ENCODE measurements around the gene CDYL. TPM values are rescaled to one million over a fixed set of nuclear protein-coding genes. Genes with fewer than 3 reads are reported as not detected.

CDYL gene
- total RNA-seq, 1 donor from 2014 or later = 104 TPM

GRCh38 chr6:4803343-4803744 lies 27.1 kb downstream of the CDYL start:
- Mint-ChIP-seq H3K36me3 (peaks cover 24% of the 10 kb centered on the region), H3K4me1 (peaks cover 38% of the 10 kb centered on the region), H3K27me3 (ENCODE audit: low read depth) (no peaks in the 10 kb centered on the region), H3K9me3 (peaks cover 25% of the 10 kb centered on the region), H3K4me3 (no peak overlapping the region), H3K27ac (peak overlapping the region; percentile 51)
- no peak for TF ChIP-seq CTCF (IDR thresholded peaks at IDR 0.05; ENCODE audit: unreplicated experiment)
- DNase-seq (ENCODE audit: low spot score in 2 of 2, unreplicated experiment in 2 of 2) = no peak

GRCh38 chr6:4804095-4804494 lies 27.9 kb downstream of the CDYL start:
- DNase-seq (ENCODE audit: low spot score in 2 of 2, unreplicated experiment in 2 of 2) = no peak
- Mint-ChIP-seq H3K27me3 (ENCODE audit: low read depth) (no peaks in the 10 kb centered on the region), H3K4me3 (no peak overlapping the region), H3K27ac (peak overlapping the region; percentile 38), H3K9me3 (peaks cover 25% of the 10 kb centered on the region), H3K4me1 (peaks cover 35% of the 10 kb centered on the region), H3K36me3 (peaks cover 25% of the 10 kb centered on the region)
- no peak for TF ChIP-seq CTCF (IDR thresholded peaks at IDR 0.05; ENCODE audit: unreplicated experiment)

- Mint-ChIP-seq H3K4me3 (no peak overlapping the region), H3K4me1 (peaks cover 35% of the 10 kb centered on the region)
Measured at GRCh38 chr6:4805553-4806336, 29.5 kb downstream of the CDYL start.

GRCh38 chr6:4806337-4806725 lies 30.1 kb downstream of the CDYL start:
- TF ChIP-seq CTCF (IDR thresholded peaks at IDR 0.05; ENCODE audit: unreplicated experiment) = no peak
- no peaks in the 10 kb centered on the region for H3K27me3 Mint-ChIP-seq (ENCODE audit: low read depth)
- H3K27ac Mint-ChIP-seq = peak overlapping the region; percentile 5
- H3K36me3 Mint-ChIP-seq = peaks cover 21% of the 10 kb centered on the region
- peaks cover 35% of the 10 kb centered on the region for H3K4me1 Mint-ChIP-seq
- no peak for DNase-seq (ENCODE audit: low spot score in 2 of 2, unreplicated experiment in 2 of 2)
- no peak overlapping the region for H3K4me3 Mint-ChIP-seq
- peaks cover 22% of the 10 kb centered on the region for H3K9me3 Mint-ChIP-seq

More at GRCh38 chr6:4805553-4806336, 29.5 kb downstream of the CDYL start:
- Mint-ChIP-seq H3K36me3 (peaks cover 27% of the 10 kb centered on the region), H3K9me3 (peaks cover 28% of the 10 kb centered on the region), H3K27ac (peak overlapping the region; percentile 55), H3K27me3 (ENCODE audit: low read depth) (no peaks in the 10 kb centered on the region)
- TF ChIP-seq CTCF (IDR thresholded peaks at IDR 0.05; ENCODE audit: unreplicated experiment) = no peak
- peak in 1 of 2 experiments; percentile 43 for DNase-seq (ENCODE audit: low spot score in 2 of 2, unreplicated experiment in 2 of 2)

GRCh38 chr6:4806791-4807190 lies 30.6 kb downstream of the CDYL start:
- peaks cover 35% of the 10 kb centered on the region for H3K4me1 Mint-ChIP-seq
- no peaks in the 10 kb centered on the region for H3K27me3 Mint-ChIP-seq (ENCODE audit: low read depth)
- peak overlapping the region; percentile 5 for H3K27ac Mint-ChIP-seq
- H3K4me3 Mint-ChIP-seq = no peak overlapping the region
- no peak for DNase-seq (ENCODE audit: low spot score in 2 of 2, unreplicated experiment in 2 of 2)
- no peak for TF ChIP-seq CTCF (IDR thresholded peaks at IDR 0.05; ENCODE audit: unreplicated experiment)
- peaks cover 19% of the 10 kb centered on the region for H3K9me3 Mint-ChIP-seq
- peaks cover 17% of the 10 kb centered on the region for H3K36me3 Mint-ChIP-seq
